Measurements from ENCODE around the gene C14orf39. TPM values are rescaled to one million over a fixed set of nuclear protein-coding genes. Genes with fewer than 3 reads are reported as not detected.

Gene C14orf39
- total RNA-seq, result not detected

DNA sequence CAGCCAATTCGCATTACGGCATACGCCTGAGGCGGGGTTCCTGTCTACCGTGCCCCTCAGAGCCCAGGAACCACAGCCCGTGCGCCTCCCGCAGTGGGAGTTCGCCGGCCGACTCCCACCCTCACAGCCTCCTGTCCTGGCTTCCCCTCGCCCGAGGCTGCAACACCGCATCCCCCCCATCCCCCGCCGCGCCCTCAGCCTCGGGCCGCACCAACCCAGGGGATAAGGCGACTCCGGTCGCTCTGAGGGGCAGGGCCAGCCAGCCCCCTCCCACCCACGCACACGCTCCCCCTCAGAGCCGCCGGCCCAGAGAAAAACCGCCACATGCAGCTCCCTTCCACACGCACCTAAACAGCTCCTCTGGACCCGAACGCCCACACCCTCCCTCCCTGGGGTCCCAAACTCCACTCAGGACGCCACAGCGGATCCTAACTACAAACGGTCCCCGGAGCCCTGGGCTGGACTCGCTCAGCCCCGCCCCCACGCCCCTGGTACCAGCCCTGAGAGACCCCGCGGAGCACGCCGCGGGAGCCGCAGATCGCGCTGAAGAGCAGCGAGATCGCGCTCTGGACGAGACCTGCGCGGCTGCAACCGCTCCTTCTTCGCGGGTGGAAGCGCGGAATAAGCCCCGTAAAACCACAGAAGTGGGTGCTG, at the start of gene C14orf39:
TSS of gene C14orf39 (minus strand) at position 466 of the 654 bp plus-strand sequence. CDS start 985 bp downstream, outside the sequence.
- Histone ChIP-seq H3K4me3 (no peak within 1 kb of the TSS), H3K9me3 (no peaks in the 10 kb centered on the region), H3K27ac (no peak within 1 kb of the TSS), H3K27me3 (peaks cover 0 to 14% of the 10 kb centered on the region in 2 donors), H3K4me1 (peaks cover 10% of the 10 kb centered on the region), H3K36me3 (replicated peaks in 1 of 2; ENCODE audit: insufficient read depth in 1 of 2, low read depth in 2 of 2) (no peaks in the 10 kb centered on the region)
- intact Hi-C loops (cut with DNase I), result no loop called here
- ATAC-seq (peak; percentile 27), DNase-seq (no peak)
- WGBS, 2 donors, result 6 to 8% methylated on average over 40 to 56 of the region's 57 CpGs
- TF ChIP-seq, protein P1, sequence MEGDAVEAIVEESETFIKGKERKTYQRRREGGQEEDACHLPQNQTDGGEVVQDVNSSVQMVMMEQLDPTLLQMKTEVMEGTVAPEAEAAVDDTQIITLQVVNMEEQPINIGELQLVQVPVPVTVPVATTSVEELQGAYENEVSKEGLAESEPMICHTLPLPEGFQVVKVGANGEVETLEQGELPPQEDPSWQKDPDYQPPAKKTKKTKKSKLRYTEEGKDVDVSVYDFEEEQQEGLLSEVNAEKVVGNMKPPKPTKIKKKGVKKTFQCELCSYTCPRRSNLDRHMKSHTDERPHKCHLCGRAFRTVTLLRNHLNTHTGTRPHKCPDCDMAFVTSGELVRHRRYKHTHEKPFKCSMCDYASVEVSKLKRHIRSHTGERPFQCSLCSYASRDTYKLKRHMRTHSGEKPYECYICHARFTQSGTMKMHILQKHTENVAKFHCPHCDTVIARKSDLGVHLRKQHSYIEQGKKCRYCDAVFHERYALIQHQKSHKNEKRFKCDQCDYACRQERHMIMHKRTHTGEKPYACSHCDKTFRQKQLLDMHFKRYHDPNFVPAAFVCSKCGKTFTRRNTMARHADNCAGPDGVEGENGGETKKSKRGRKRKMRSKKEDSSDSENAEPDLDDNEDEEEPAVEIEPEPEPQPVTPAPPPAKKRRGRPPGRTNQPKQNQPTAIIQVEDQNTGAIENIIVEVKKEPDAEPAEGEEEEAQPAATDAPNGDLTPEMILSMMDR (IDR thresholded peaks at IDR 0.05), result no peak
- no peak for TF ChIP-seq POLR2A (IDR thresholded peaks at IDR 0.05)

DNA sequence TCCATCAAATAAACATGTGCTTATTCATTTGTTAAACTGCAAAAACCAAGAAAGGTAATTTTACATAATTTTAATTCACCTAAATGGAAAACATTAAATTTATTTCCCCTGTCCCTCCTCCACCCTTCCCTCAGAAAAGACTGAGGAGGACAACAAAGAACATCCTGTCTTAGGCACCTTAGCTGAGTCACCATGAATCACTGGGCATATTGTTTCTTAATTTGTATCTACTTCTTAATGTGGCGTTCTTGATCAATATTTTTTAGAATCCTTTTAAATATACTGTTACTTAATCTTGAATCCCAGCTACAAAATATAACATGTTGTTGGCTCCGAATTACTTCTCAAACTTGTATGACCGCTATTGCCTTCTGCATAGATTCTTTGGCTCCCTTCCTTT, 46.6 kb upstream of the C14orf39 start:
- no peaks in the 10 kb centered on the region for H3K27me3 ChIP-seq
- WGBS, 2 donors, result 54 to 58% methylated on average over 3 of the region's 3 CpGs
- no peak overlapping the region for H3K27ac ChIP-seq
- H3K36me3 ChIP-seq (replicated peaks in 1 of 2; ENCODE audit: insufficient read depth in 1 of 2, low read depth in 2 of 2), result no peaks in the 10 kb centered on the region
- H3K9me3 ChIP-seq, result no peaks in the 10 kb centered on the region
- TF ChIP-seq, protein P1 (IDR thresholded peaks at IDR 0.05), result no peak
- no peak for TF ChIP-seq POLR2A (IDR thresholded peaks at IDR 0.05)
- no peak for DNase-seq
- no peak overlapping the region for H3K4me3 ChIP-seq
- H3K4me1 ChIP-seq, result no peaks in the 10 kb centered on the region
- ATAC-seq, result no peak
- intact Hi-C loops (cut with DNase I), result no loop called here

DNA sequence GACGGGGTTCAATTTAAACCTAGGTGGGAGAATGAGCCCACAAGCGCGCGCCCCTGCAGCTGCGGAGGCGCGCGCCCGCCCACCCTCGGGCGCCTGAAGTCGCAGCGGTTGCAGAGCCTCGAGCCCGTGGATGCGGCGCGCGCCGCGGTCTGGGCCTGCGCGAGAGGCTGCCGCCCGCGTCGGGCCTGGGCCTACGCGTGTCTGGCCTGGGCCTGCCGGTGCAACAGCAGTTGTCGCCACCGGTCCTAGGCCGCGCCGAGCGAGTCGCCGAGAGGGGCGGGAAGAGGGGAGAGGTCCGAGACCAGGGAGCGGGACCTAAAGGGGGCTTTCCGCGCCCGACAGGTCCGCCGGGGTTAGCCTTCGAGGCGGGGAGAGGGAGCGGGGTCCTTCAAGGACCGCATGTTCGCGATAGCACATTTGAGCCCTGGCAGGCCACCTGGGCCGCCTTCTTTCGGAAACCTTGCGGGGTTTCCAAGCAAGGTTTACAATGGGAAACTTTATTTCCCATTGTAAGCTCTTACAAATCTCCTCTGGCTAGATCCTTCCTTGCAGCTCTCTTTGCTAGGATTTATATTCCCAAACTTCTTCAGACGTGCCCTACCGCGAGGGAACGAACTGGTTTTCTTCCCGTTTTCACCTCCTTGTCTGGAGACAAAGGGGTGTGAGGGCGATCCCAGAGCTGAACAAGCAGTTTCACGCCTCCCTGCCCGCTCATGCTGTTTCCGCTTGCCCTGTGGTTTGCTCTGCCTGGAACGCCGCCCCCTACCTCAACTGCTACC, 29.8 kb upstream of the C14orf39 start:
- H3K36me3 ChIP-seq (replicated peaks in 1 of 2; ENCODE audit: insufficient read depth in 1 of 2, low read depth in 2 of 2), result no peaks in the 10 kb centered on the region
- no peak overlapping the region for H3K4me3 ChIP-seq
- intact Hi-C loops (cut with DNase I), result no loop called here
- no peak for DNase-seq
- H3K4me1 ChIP-seq, result peaks cover 23% of the 10 kb centered on the region
- TF ChIP-seq POLR2A (IDR thresholded peaks at IDR 0.05), result no peak
- TF ChIP-seq, protein P1 (IDR thresholded peaks at IDR 0.05), result no peak
- 11 to 29% methylated on average over 30 to 66 of the region's 66 CpGs for WGBS, 2 donors
- no peak for ATAC-seq
- H3K9me3 ChIP-seq, result no peaks in the 10 kb centered on the region
- peaks cover 3 to 37% of the 10 kb centered on the region in 2 donors for H3K27me3 ChIP-seq
- H3K27ac ChIP-seq, result no peak overlapping the region

DNA sequence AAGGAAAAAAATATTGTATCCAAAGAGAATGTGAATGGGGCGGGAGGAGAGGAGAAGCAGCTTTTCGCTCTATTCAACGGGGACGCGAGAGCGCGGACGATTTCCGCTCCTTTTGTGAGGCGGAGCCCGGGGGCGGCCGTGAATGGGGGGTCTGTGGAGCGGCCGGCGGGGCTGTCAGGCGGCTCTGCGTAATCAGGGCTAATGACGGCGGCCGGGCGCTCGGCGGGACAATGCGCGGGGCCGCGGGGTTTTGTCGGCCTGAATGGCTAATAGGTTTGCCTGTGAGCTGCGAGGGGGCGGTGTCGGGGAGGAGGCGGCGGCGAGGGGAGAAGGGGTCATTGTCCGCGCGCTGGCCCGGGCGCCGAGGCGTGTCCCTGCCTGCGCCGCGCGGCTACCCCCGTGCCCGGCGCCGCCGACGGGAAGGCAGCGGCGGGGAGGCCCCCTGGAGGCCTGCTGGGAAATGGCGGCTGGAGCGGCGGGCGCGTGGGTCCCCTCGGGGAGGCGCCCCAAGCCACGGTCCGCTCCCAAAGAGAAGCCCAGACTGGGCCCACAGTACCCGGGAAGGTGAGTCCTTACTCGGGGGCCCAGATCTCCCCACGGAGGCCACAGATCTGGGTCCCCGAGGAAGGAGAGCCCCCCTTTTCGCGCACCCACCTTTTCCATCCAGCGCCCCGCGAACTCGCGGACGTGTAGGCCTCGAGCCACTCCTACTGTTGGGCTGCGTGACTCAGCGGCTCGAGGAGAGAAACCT, 29.1 kb upstream of the C14orf39 start:
- peak overlapping the region in 1 of 2 donors; percentile 37 for H3K4me3 ChIP-seq
- peaks cover 3 to 45% of the 10 kb centered on the region in 2 donors for H3K27me3 ChIP-seq
- no peak overlapping the region for H3K27ac ChIP-seq
- intact Hi-C loops (cut with DNase I), result no loop called here
- no peaks in the 10 kb centered on the region for H3K36me3 ChIP-seq (replicated peaks in 1 of 2; ENCODE audit: insufficient read depth in 1 of 2, low read depth in 2 of 2)
- DNase-seq (peak in 1 of 4 donors; percentile 25), ATAC-seq (peak; percentile 40)
- H3K4me1 ChIP-seq, result peaks cover 29% of the 10 kb centered on the region
- TF ChIP-seq POLR2A (IDR thresholded peaks at IDR 0.05), result no peak
- TF ChIP-seq, protein P1 (IDR thresholded peaks at IDR 0.05), result peak in 5 of 7 experiments; percentile 15 to 42 (median 22)
- WGBS, 2 donors, result 3% methylated on average over 25 to 77 of the region's 79 CpGs
- H3K9me3 ChIP-seq, result no peaks in the 10 kb centered on the region
